GM12874 (cell line): ENCODE results near the gene NOTCH1.

ENCODE experiments used
- TF ChIP-seq, protein P1 (sequence below): IDR thresholded peaks from 2 replicates; pipeline ENCODE4 v1.5.1; 2011; ENCODE audit warnings: low read depth, mild to moderate bottlenecking, control low read depth, low read length, moderate library complexity; ENCODE audit not compliant: insufficient read depth

NOTCH1 gene

DNA sequence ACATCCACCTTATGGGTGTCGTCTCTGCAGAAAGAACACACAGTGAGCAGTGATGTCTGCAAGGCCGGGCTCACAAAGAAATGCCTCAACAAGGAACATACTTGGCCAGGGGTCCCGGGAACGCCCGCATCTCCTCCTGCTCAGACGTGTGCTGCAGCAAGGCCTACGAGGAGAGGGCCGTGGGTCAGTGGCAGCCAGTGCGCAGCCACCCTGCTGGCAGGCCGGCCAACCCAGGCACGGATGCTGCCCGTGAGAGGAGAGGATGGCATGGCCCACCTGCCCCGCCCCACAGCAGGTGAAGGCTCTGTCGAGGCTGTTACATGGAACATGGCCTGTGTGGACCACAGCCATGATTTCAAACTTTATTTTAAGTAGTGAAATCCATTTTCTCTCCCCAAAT is 82.3 kb downstream of the NOTCH1 start:
- TF ChIP-seq, protein P1, sequence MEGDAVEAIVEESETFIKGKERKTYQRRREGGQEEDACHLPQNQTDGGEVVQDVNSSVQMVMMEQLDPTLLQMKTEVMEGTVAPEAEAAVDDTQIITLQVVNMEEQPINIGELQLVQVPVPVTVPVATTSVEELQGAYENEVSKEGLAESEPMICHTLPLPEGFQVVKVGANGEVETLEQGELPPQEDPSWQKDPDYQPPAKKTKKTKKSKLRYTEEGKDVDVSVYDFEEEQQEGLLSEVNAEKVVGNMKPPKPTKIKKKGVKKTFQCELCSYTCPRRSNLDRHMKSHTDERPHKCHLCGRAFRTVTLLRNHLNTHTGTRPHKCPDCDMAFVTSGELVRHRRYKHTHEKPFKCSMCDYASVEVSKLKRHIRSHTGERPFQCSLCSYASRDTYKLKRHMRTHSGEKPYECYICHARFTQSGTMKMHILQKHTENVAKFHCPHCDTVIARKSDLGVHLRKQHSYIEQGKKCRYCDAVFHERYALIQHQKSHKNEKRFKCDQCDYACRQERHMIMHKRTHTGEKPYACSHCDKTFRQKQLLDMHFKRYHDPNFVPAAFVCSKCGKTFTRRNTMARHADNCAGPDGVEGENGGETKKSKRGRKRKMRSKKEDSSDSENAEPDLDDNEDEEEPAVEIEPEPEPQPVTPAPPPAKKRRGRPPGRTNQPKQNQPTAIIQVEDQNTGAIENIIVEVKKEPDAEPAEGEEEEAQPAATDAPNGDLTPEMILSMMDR = no peak

DNA sequence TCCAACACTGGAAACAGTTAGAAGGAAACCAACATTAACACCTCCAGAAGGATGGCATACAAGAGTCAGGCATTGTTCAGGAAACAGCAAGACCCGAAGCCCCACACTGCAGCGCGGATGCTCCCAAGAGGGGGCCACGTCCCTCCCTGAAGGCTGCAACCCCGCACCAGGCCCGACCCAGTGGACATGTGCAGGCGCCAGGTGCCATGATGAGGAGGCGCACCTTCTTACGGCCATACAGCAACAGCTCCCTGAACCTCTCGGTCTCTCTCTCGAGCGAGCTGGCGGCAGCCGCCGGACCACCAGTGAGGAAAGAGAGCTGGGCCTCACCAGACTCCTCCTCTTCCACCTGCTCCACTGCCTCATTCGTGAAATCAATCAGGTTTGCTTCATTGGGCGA is 83.2 kb downstream of the NOTCH1 start:
- TF ChIP-seq, protein P1 = no peak

DNA sequence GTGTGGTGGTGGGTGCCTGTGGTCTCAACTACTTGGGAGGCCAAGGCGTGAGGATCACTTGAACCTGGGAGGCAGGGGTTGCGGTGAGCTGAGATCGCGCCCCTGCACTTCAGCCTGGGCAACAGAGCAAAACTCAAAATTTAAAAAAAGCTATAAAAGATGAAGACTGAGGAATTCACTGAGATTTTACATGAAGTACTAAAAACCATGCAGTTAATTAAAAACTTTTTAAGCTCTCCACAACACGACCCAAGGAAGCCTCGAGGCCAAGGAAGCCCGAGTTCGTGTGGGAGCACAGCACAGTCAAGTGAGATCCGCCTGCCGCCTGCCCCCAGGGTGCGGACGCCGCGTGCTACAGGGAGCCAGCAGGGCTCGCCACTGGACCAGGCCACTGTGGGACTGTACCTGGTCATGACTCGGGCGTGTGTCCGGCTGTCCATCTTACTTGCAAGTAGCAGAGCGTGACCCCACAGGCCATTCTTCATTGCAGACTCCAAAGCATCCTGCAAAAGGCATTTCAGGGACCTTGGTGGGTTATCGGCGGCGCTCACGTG is 85.0 kb downstream of the NOTCH1 start:
- TF ChIP-seq, protein P1 = no peak

DNA sequence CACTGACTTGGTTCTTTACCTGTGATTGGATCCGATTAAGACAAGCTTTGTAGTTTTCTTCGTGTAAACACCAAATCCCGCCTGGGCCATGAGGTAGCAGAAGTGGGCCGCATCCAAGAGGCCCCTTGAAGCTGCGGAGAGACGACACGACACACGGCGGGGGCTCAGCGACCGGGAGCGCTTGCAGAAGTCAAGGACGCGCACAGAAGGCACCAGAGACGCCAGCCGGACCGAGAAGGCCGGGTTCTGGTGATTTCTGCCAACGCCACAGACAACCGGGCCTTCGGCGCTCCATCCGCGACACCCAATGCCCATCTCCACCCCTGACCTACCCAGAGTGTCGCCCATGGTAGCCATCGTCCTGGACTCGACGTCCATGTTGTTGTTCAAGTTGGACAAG is 86.4 kb downstream of the NOTCH1 start:
- TF ChIP-seq, protein P1 = no peak

DNA sequence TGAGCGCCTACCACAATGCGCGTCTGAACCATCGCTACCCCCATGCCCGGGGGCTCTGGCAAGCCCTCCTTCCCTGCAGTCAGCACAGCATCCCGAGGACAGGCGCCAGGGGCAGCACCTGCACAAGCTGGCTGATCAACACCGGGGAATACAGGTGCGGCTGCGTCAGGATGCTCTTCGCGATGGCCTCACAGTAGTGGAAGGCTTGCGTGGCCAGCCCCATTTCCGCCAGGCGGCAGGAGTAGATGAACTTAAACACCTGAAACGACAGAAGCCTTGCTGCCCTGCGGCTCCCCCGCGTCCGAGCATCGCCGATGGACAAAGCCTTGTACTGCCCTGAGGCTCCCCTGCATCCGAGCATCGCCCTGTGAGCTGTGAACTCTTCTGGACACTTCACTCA is 88.5 kb downstream of the NOTCH1 start:
- TF ChIP-seq, protein P1 = no peak

DNA sequence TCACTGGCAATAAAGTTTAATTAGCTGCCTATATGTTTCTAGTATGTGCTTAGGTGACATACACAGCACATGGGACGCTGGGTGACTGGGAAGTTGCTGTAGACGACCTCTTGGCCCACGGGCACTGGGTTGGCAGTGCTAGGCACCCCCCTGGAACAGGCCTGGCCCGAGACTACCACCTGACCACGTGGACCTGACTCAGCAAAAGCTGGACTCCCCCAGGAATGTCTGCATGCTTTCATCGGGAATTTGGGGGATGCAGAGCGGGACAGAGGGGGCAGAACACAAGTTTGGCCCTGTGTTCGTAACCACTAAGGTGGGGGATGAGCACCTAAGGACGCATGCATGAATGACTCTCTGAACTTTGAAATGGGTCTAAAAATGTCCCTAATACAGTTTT is 89.6 kb downstream of the NOTCH1 start:
- TF ChIP-seq, protein P1 = no peak

DNA sequence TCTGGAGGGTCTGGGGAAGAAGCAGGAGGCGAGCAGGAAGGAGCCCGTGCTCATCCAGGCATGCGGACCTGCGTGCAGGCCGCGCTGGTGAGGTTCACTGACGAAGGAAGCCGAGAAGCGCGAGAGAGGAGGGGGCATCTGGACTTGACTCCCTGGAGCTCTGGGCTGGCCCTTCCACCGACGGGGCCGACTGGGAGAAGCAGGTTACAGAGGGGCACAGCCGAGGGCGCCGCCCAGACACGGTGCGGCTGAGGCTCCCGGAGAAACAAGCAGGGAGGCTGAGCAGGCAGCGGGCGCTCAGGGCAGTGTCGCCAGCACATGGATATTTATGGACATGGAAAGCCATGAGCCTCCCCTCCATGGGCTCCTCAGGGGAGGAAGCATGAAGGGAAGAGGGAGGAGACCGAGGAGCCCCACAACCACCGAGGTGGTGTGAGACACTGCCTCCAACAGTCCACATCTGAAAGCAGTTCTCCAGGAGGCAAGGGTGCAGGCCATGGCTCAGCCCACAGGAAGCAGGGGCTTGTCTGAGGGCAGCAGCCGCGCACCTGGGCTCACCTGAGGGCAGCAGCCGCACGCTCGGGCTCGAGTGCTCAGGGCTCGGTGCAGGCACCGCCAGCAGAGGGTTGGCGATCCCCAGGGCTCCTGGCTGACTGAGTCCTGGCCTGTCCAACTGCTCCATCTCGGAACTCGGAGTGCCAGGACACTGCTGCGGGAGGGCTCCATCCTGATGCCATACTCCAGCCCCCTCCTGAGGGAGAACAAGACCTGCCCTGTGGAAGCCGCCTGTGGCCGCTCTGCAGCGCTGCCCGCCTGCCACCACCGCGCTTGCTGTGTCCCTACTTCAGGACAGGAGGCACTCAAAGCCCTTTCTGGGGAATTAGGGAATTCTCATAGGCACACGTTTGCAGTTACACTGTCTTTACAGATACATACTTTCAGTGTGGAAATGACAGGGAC is 90.5 kb downstream of the NOTCH1 start:
- TF ChIP-seq, protein P1 = no peak
